HS-27A (cell line): ENCODE data around the gene TAF11L8.
"Not testable (repeated sequence)": the region's sequence is repeated elsewhere in the genome, so short reads cannot be mapped to it uniquely, and the experiment has no call there.

Source experiments
- DNase-seq: peaks from one replicate; pipeline ENCODE4 v3.0.0-alpha.2; 2012; ENCODE audit warnings: low read depth, missing footprints

TAF11L8 gene

GRCh38 chr5:17590860-17591259, at the start of gene TAF11L8:
TAF11L8 (minus strand) TSS chr5:17590960.
- not testable (repeated sequence) for DNase-seq

GRCh38 chr5:17634160-17634559, 43.4 kb upstream of the TAF11L8 start, which contains the start of gene TAF11L14:
TAF11L14 (plus strand) TSS chr5:17634460.
- DNase-seq, result no peak

GRCh38 chr5:17631788-17632187, 41.0 kb upstream of the TAF11L8 start, which contains the start of gene TAF11L13:
TAF11L13 (plus strand) TSS chr5:17632088.
- DNase-seq, result not testable (repeated sequence)

- DNase-seq, result no peak
Observed at GRCh38 chr5:17625686-17626085, 34.9 kb upstream of the TAF11L8 start.

- DNase-seq, result no peak
Observed at GRCh38 chr5:17620627-17621026, 29.9 kb upstream of the TAF11L8 start.

GRCh38 chr5:17619354-17619753, 28.6 kb upstream of the TAF11L8 start:
- DNase-seq, result peak; percentile 62

- no peak for DNase-seq
Observed at GRCh38 chr5:17614872-17615605, 24.3 kb upstream of the TAF11L8 start.

GRCh38 chr5:17610092-17610491, 19.3 kb upstream of the TAF11L8 start, which contains the start of gene TAF11L12:
TAF11L12 (plus strand) TSS chr5:17610392.
- not testable (repeated sequence) for DNase-seq

GRCh38 chr5:17607461-17607860, 16.7 kb upstream of the TAF11L8 start:
- not testable (repeated sequence) for DNase-seq

GRCh38 chr5:17604951-17605350, 14.2 kb upstream of the TAF11L8 start:
- no peak for DNase-seq

GRCh38 chr5:17603880-17604279, 13.1 kb upstream of the TAF11L8 start, which contains the start of gene TAF11L11:
TAF11L11 (plus strand) TSS chr5:17604183.
- DNase-seq, result not testable (repeated sequence)

GRCh38 chr5:17597728-17598127, 7.0 kb upstream of the TAF11L8 start, which contains the start of gene TAF11L10:
TAF11L10 (minus strand) TSS chr5:17597828.
- DNase-seq, result not testable (repeated sequence)

- DNase-seq, result not testable (repeated sequence)
Observed at GRCh38 chr5:17594255-17594654, 3.5 kb upstream of the TAF11L8 start, which contains the start of gene TAF11L9. TAF11L9 (minus strand) TSS chr5:17594394.

GRCh38 chr5:17585658-17586057, 5.1 kb downstream of the TAF11L8 start, which contains the start of gene TAF11L7:
TAF11L7 (minus strand) TSS chr5:17585758.
- not testable (repeated sequence) for DNase-seq
